ENCODE data around the gene TCEAL1. TPM values are rescaled to one million over a fixed set of nuclear protein-coding genes. Genes with fewer than 3 reads are reported as not detected.
"Not testable (repeated sequence)": the region's sequence is repeated elsewhere in the genome, so short reads cannot be mapped to it uniquely, and the experiment has no call there.

The TCEAL1 gene
- total RNA-seq, 1 donor from 2014 or later = 4.9 TPM

DNA sequence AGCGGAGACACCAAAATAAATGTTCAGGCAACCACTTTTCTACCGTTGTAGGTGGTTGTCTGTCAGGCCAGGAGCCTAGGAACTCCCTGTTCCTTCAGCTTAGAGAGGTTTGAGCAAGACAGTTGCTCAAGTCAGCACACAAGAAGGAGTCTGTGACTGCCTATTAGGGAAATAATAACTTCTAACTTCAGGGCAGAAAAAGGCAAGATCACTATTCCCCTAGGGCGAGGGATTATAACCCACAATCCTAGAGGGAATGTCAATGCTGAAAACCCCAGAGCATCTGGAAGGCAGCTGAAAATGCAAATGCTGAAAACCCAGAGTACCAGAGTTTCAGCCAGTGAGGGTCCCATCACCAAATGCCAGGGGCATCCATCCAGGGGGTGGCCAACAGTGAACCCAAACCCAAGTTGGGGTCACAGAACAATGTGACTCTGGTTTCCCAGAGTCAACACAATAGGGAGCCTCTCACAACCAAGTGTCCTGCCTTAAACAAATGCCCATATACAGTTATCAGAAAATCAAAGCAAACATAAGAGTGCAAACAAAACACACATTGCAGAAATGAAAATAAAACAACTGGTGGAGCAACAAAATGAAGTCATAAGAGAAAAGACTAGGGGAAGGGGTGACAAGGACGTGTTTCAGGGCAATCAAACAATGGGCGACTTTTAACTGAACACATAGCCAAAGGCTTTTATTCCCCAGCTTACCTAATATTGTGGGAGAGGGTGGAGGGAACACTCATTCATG is 30.1 kb downstream of the TCEAL1 start:
- Histone ChIP-seq H3K9me3 (no peaks in the 10 kb centered on the region), H3K36me3 (no peaks in the 10 kb centered on the region), H3K27ac (no peak overlapping the region), H3K27me3 (no peaks in the 10 kb centered on the region), H3K4me3 (no peak overlapping the region), H3K4me1 (no peaks in the 10 kb centered on the region)
- TF ChIP-seq, protein P1, sequence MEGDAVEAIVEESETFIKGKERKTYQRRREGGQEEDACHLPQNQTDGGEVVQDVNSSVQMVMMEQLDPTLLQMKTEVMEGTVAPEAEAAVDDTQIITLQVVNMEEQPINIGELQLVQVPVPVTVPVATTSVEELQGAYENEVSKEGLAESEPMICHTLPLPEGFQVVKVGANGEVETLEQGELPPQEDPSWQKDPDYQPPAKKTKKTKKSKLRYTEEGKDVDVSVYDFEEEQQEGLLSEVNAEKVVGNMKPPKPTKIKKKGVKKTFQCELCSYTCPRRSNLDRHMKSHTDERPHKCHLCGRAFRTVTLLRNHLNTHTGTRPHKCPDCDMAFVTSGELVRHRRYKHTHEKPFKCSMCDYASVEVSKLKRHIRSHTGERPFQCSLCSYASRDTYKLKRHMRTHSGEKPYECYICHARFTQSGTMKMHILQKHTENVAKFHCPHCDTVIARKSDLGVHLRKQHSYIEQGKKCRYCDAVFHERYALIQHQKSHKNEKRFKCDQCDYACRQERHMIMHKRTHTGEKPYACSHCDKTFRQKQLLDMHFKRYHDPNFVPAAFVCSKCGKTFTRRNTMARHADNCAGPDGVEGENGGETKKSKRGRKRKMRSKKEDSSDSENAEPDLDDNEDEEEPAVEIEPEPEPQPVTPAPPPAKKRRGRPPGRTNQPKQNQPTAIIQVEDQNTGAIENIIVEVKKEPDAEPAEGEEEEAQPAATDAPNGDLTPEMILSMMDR (IDR thresholded peaks at IDR 0.05) = no peak
- intact Hi-C loops (cut with DNase I) = no loop called here
- no peak for DNase-seq (ENCODE audit: low spot score in 2 of 2)

DNA sequence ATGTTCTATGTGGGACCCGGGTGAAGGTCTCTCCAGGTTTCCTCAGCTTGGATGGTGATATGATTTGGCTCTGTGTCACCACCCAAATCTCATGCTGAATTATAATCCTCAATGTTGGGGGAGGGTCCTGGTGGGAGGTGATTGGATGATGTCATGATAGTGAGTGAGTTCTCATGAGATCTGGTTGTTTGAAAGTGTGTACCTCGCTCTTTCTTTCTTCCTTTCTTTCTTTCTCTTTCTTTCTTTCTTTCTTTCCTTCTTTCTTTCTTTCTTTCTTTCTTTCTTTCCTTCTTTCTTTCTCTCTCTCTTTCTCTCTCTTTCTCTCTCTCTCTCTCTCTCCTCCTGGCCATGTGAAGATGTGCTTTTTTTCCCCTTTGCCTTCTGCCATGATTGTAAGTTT is 30.7 kb downstream of the TCEAL1 start:
- H3K9me3 ChIP-seq; H3K4me1 ChIP-seq; H3K27ac ChIP-seq; intact Hi-C loops (cut with DNase I); DNase-seq (ENCODE audit: low spot score in 2 of 2); H3K27me3 ChIP-seq; H3K36me3 ChIP-seq; H3K4me3 ChIP-seq: not testable (repeated sequence)

DNA sequence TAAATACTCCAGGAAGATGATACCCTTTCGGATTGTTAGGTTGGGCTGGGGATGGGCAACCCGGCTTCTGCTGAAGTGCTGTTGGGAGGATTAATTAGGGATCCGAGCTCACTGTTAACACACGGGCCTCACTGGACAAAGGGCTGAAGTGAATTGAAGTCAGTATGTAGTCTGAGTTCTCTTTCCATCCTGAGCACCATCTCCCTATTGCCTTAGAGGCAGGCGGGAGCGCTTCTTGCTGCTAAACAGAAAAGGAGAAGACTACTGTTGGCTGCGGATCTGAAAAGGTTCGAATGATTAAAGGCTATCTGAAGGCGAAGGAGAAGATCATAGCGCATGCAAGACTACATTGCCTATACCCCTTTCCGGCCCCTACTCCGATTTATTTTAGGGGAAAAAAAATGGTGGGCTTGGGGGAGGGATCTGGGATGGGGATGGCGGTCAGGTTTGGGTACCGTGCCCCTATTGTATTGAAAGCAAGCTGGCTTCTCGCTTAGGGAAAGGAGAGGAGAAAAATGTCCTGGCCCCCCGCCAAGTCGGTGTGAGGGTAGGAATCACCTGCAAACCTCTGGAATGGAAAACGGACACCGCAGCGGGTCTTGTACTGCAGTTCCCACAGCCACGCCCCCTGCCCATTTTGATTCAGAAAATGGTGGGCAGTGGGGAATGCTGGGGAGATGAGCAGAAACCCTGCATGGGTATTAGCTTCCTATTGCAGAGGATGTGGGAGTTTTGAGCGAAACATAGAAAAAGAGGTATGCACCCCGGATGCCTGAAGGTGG is 35.4 kb downstream of the TCEAL1 start:
- H3K4me1 ChIP-seq = no peaks in the 10 kb centered on the region
- intact Hi-C loops (cut with DNase I) = no loop called here
- H3K27ac ChIP-seq = no peak overlapping the region
- no peaks in the 10 kb centered on the region for H3K36me3 ChIP-seq
- no peak for DNase-seq (ENCODE audit: low spot score in 2 of 2)
- no peaks in the 10 kb centered on the region for H3K9me3 ChIP-seq
- no peak overlapping the region for H3K4me3 ChIP-seq
- TF ChIP-seq, protein P1 (IDR thresholded peaks at IDR 0.05) = no peak
- no peaks in the 10 kb centered on the region for H3K27me3 ChIP-seq

DNA sequence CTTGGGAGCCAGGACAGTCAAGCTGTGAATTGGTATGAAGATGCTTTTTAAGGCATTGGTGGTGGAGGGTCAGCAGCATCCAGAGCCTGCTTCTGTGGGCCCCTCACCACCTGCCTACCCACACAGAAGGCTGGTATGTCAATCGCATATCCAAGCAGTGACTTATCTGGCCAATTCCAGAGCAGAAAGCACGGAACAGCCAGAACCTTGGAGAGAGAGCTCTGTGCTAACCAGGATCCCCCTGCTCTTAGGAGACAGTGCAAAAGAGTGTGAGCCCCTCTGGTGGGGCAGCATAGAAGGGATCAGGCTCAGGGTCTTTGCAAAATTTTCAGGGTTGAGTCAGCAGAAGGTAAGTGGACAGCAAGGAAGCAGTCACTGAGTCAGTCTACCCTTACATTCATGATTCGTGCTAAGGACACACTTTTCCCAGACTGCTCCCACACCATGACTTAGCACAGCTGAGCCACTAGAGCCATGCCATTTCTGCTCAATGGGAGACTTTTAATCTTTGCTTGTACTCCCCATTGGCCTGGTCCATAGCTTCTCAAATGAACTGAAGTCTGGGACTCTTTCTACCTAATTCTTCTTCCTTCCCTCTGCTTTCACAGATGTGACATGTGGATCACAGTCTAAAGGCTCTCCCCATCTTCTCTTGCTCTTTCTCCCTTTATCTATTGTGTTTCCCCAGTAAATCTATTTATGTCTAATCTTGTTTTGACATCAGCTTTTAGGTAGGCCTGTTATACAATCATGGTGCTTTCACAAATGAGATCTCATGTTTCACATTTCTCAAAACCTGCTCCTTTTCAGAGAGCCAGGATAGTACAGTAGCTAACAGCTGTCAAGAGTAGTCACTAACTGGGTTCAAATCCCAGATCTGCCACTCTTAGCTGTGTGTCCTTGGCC is 37.7 kb downstream of the TCEAL1 start:
- Histone ChIP-seq H3K36me3 (no peaks in the 10 kb centered on the region), H3K4me1 (no peaks in the 10 kb centered on the region), H3K27me3 (no peaks in the 10 kb centered on the region), H3K27ac (no peak overlapping the region), H3K9me3 (no peaks in the 10 kb centered on the region), H3K4me3 (no peak overlapping the region)
- DNase-seq (ENCODE audit: low spot score in 2 of 2) = no peak
- TF ChIP-seq, protein P1 (IDR thresholded peaks at IDR 0.05) = no peak
- intact Hi-C loops (cut with DNase I) = no loop called here

DNA sequence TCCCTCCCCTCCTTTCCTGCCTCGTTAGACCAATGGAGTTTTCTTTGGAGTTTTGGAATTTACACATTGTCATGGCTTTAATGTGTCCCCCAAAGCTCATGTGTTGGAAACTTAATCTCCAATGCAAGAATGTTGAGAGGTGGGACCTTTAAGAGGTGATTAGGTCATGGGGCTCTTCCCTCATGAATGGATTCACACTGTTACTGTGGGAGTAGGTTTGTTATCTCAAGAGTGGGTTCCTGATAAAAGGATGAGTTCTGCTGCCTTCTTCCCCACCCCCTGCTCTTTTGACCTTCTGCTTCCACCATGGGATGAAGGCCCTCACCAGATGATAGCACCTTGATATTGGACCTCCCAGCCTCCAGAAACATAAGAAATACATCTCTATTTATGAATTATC is 41.0 kb downstream of the TCEAL1 start:
- Histone ChIP-seq H3K9me3 (no peaks in the 10 kb centered on the region), H3K27me3 (no peaks in the 10 kb centered on the region), H3K4me3 (no peak overlapping the region), H3K36me3 (peaks cover 0 to 3% of the 10 kb centered on the region in 2 donors), H3K27ac (no peak overlapping the region), H3K4me1 (no peaks in the 10 kb centered on the region)
- intact Hi-C loops (cut with DNase I) = no loop called here
- TF ChIP-seq, protein P1 (IDR thresholded peaks at IDR 0.05) = no peak
- DNase-seq (ENCODE audit: low spot score in 2 of 2) = no peak

Data from ascending aorta (tissue), 2 donors.